ENCODE results near the gene DDX31.

GRCh38 chr9:132628746-132629145, 41.0 kb downstream of the DDX31 start:
- TF ChIP-seq CTCF (IDR thresholded peaks at IDR 0.05) (no peak), POLR2A (IDR thresholded peaks at IDR 0.05) (no peak), EP300 (IDR thresholded peaks at IDR 0.05) (no peak)
